NAMALWA (cell line): Measurements from ENCODE around the gene RALGAPA1.

Experiments used
- DNase-seq: peaks from one replicate; pipeline ENCODE4 v3.0.0-alpha.2; 2015; ENCODE audit warnings: low spot score

The RALGAPA1 gene

GRCh38 chr14:35534873-35535482 lies 274.1 kb downstream of the RALGAPA1 start:
- no peak for DNase-seq

- DNase-seq = no peak
Measured at GRCh38 chr14:35534208-35534872, 274.8 kb downstream of the RALGAPA1 start.

GRCh38 chr14:35533357-35534207 lies 275.5 kb downstream of the RALGAPA1 start, which contains the start of gene INSM2:
Gene INSM2, plus strand, starts transcription at chr14:35534164. Its CDS starts 89 bp downstream, at chr14:35534253.
- no peak for DNase-seq

- no peak for DNase-seq
Measured at GRCh38 chr14:35532783-35533356, 276.2 kb downstream of the RALGAPA1 start.

- DNase-seq = no peak
Measured at GRCh38 chr14:35531960-35532747, 276.9 kb downstream of the RALGAPA1 start.

- no peak for DNase-seq
Measured at GRCh38 chr14:35526962-35527361, 282.1 kb downstream of the RALGAPA1 start.

- no peak for DNase-seq
Measured at GRCh38 chr14:35525695-35526094, 283.4 kb downstream of the RALGAPA1 start.

- DNase-seq = peak; percentile 2
Measured at GRCh38 chr14:35519986-35520385, 289.1 kb downstream of the RALGAPA1 start.

- DNase-seq = no peak
Measured at GRCh38 chr14:35515916-35516315, 293.2 kb downstream of the RALGAPA1 start.

GRCh38 chr14:35512765-35513164 lies 296.3 kb downstream of the RALGAPA1 start:
- no peak for DNase-seq

GRCh38 chr14:35509846-35510245 lies 299.2 kb downstream of the RALGAPA1 start:
- no peak for DNase-seq

- no peak for DNase-seq
Measured at GRCh38 chr14:35506927-35507326, 302.2 kb downstream of the RALGAPA1 start.

GRCh38 chr14:35506461-35506860 lies 302.6 kb downstream of the RALGAPA1 start:
- DNase-seq = no peak

GRCh38 chr14:35504260-35504659 lies 304.8 kb downstream of the RALGAPA1 start:
- no peak for DNase-seq

- no peak for DNase-seq
Measured at GRCh38 chr14:35503646-35504045, 305.4 kb downstream of the RALGAPA1 start.

GRCh38 chr14:35499180-35499579 lies 309.9 kb downstream of the RALGAPA1 start:
- no peak for DNase-seq

GRCh38 chr14:35495278-35495677 lies 313.8 kb downstream of the RALGAPA1 start:
- no peak for DNase-seq

- no peak for DNase-seq
Measured at GRCh38 chr14:35492569-35493014, 316.5 kb downstream of the RALGAPA1 start.
